ELR (cell line): ENCODE measurements around the gene SKOR2.
"Not testable (repeated sequence)": the region's sequence is repeated elsewhere in the genome, so short reads cannot be mapped to it uniquely, and the experiment has no call there.

Experiments
- DNase-seq: peaks from one replicate; pipeline ENCODE4 v3.0.0-alpha.2; 2015; ENCODE audit warnings: low read depth

SKOR2 gene

DNA sequence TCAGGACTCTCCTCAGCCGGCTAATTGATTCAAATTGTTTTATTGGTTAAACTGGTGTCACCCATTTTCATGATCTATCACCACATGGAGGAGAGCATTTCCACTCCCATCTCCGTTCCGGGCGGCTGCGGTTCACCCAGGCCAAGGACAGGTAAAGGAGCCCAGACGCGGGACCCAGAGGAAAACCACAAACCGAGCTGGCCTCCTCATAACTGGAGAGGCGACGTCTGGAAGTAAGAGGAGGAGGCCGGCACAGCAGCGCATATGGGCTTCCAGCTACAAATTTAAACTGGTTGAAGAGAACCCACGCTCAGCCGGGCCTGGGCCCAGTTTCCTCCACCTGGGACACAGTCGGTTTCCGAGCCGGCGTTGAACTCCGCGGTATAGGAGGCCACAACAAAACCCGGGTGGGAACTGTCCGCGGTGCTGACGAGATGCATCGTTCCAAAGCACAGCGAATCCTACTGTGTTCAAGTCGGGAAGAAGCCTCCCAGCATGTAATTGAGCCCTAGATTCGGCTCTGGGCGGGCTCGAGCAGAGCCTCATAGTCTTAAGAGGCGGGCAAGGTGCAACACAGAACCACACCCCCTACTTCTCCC is 3.0 kb upstream of the SKOR2 start:
- DNase-seq, result peak; percentile 24

DNA sequence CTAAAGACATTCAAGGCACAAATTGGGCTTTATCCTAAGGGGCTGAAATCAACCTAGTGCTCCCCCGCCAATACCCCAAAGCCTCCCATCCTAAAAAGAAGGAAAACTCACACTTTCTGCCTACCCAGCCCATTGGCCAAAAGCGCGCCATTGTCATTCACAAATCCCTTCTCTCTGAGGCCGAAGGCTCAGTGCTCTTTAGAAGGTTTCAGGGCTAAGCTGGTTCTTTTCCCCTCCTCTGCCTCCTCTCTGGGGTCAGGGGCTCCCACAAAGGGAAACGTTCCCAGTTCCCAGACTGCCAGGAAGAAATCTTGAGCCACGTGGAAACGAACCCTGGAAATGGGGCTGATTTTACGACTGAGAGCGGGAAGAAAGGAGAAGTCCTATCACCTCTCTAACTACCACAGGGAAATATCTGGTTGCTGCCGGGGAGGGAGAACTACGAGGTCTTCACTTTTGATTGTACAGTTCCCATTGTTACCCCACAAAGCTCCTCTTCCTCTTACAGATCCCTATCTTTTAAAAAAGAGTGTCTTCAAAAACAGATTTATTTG is 1.7 kb upstream of the SKOR2 start:
- no peak for DNase-seq

DNA sequence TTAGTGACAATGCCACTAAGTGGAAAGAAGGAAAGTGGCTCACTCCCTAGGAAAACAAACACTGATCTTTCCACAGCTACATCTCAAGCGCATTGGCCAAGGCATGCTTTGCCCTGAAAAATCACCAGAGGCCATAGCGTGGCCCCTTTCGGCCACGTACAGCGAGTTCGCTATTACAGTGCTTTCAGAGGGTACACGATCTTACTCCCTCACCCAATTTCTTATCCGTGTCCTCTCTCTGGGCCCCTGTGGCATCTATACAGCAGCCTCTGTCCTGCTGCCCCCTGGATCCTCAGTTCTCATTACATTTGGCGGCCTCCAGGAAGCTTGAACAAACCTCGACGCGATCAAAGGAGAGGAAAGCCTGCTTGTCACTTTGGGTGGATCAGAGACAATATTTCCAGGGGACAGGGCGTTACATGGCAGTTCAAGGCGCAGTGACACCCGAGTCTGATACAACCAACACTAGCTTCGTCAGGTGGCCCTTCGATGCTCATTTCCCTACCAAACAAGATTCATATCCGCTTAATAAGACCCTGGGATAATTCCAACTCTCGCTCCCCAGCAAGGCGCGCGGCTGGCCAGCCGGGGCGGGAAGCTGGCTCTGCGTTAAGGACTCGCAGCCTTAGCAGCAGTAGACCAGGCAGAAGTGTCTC is 941 bp downstream of the SKOR2 start:
- no peak for DNase-seq

DNA sequence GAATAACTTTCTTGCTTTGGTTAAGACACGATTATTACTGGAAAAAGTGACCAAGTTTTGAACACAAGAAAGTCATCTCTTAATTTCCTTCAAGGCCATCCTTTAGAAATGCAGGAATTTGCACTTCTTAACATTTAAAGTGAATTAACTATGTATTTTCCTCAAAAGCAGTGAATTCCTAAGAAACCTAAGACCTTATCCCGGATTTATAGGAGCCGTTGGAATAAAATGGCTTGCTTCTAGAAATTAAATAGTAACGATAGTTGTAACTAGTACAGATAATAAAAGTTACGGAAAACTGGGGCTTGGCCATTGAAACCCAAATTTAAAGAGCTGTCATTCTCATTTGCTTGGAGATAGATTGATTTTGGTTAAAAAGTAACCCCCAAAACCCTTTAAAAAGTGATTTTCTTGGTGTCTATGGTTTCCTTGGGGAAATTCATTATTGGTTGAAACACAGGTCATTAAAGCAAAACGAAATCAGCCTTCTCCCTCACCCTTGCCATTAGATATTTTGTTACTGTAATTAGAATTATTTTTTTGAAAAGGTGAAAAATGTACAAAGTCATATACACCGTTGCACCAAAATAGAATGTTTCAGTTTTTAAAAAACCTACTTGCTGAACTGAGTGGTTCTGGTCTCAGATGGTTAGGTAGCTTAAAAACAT is 2.0 kb downstream of the SKOR2 start:
- DNase-seq, result no peak

DNA sequence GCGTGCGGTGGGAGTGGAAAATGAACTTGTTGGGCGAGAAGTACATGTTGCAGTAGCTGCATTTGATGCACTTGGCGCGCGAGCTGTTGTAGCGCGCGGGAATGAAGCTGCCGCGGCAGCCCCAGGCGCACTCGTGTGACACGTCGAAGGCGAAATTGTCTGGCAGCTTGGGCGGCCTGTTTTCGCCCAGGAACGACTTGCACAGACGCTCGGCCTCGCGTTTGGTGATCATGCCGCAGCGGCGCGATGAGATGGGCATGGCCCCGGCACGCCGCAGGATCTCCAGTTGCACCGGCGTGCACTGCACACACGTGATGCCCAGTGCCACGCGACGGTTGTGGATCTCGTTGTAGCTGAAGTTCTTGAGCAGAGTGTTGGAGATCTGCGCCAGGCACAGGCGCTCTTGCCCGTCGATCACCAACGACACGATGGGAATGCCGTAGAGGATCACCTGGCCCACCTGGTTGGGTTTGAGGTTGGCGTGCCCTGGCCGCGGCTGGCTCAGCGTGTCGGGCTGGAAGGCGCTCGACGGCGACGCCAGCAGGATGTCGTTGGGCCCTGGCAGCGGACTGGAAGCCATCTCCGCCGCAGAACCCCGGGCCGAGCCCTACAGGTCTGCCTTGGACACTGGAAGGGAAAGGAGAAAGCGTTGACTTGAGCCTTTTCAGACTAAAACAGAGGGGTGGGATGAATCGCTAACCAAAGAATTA is 2.7 kb downstream of the SKOR2 start:
- DNase-seq, result no peak

DNA sequence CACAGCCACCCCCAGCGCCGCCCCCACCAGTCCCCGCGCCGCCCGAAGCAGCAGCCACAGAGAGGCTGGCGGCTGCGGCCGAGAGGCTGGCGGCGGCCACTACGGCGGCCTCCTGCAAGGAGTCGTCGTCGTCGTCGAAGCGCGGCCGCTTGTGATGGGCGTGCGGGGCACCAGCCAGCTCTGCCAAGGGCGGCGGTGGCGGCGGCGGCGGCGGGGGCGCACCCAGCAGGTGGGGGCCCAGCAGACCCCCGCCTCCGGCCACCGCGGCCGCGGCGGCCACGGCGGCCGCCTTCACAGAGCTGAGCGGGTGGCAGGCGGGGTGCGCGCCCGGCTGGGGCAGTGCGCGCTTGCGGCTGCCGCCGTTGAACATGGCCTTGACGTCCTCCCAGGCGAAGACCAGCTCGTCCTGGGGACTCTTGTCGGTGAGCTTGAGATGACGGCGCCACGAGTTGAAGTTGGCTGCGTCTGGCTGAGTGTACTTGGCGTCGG is 3.3 kb downstream of the SKOR2 start:
- no peak for DNase-seq

DNA sequence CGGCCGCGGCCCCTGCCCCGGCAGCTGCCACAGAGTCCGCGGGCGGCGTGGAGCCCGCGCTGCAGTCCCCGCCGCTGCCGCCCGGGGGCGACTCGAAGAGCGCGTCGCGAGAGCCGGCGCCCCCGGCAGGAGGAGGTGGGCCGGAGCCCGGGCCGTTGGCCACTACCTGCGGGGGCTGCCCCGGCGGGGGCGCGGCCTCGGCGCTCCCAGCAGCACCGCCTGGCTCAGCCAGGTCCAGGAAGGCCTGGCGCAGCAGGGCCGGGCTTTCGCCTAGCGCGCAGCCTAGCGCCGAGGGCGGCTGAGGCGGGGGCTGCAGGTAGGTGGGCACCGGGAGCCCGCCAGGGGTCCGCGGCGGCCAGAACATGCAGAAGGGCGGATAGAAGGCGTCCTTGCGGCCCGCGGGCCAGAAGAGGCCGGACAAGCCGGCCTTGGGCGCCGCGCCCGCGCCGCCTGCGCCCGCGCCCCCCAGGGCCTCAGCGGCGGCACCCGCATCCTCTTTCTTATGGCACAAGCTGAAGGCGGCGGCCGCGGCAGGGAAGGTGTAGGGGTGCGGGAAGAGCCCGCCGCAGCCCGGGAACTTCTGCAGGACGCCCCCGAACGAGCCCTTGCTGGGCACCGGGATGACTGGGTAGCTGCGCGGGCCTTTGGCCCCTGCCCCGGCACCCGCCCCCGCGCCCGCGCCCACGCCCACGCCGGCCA is 3.9 kb downstream of the SKOR2 start:
- DNase-seq, result no peak

DNA sequence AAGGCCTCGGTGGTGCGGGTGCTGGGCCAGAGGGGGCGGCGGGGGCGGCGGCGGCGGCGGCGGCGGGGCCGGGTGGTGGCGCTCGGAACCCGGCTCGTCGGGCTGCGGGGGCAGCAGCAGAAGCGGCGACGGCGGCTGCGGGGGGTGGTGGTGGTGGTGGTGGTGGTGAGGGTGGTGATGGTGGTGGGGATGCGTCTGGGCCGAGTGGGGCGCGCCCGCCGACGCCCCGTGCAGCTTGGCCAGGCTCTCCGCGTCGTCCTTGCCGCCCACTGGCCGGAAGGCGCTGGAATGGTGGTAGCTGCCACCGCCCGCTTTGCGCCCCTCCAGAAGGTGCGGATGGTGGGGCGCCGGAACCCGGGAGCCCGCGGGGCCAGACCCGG is 4.4 kb downstream of the SKOR2 start:
- no peak for DNase-seq

DNA sequence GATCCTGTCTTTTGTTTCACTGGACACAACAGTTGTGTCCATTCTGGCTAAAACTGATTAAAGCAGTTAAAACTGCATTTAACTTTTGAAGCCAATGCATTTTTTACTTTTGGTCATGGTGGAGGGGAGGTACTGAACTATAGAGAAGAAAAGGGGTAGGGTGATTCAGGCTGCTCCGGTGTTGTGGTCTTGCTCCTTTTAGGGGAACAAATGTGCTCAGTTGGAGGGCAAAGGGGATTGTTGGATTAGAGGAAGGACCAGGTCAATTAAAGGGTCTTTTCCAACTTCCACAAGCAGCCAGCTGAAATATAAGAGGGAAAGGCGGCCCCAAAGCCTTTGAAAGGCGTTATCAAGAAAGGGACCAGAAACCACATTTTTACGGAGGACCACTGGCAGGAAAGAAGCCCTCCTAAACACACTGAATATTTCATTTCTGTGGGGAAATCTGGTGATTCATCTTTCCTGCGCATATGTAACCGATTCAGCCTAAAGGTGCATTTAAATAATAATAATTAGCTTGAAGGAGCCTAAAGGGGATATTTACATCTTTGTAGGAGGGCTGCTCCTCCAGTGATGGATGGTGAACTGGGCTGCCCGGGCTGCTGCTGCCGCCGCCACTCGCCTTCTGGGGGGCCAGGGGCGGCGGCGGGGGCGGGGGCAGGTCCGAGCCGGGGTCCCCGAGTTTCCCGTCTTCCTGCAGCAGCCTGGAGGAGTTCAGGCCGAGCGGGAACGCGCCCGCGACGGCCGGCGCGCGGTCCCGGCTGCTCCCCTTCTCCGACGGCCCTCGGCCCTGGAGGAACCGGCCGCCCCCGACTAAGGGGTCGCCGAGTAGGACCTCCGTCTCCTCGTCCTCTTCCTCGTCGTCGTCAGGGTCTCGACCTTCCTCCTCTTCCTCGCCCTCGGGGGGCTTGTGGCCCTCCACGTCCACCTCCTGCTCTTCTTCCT is 5.2 kb downstream of the SKOR2 start:
- DNase-seq, result no peak

DNA sequence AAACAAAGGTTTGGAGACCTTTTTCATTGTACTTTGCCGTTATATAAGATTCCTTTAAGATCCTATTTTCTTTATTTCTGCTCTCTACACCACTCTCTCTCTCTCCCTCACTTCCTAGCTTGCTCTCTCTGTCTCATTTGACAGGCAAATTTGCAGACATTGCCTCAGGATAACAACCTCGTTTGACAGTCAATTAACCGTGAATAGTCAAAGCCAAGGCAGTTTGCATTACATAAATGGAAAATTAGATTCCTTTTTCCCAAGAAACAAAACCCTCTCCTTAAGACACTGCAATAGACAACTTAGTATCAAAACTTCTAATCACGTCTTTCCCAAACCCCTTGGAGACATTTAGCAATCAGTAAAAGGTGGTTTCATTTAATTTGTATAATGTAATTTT is 7.4 kb downstream of the SKOR2 start:
- DNase-seq, result no peak

DNA sequence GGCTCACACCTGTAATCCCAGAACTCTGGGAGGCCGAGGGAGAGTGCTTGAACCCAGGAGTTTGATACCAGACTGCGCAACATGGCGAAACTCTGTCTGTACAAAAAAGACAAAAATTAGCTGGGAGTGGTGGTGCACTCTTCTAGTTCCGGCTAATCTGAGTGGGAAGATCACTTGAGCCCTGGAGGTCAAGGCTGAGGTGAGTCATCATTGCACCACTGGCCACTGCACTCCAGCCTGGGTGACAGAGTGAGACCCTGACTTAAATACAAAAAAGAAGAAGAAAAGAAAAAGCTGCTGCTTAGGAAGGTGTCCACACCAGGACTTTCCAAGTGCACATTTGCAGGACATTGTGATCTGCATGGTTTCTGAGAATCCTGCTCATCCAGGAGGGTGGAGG is 16.4 kb downstream of the SKOR2 start:
- no peak for DNase-seq

DNA sequence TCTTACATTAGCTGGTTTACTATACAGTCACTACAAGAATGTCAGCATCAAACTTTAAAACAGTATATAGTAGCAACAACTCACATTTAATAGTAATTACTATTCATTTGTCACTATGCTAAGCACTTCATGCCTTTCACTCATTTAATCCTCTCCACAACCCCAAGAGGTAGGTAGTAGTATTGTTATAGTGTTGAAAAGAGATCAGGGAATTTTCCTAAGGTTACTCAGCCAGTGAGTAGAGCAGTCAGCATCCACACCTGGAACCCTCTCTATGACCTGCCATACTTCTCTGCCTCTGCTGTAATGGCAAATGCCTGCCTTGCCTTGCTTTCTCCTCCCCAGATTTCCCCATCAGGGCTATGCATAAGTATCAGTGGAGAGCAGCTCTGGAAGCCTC is 24.8 kb downstream of the SKOR2 start:
- no peak for DNase-seq

DNA sequence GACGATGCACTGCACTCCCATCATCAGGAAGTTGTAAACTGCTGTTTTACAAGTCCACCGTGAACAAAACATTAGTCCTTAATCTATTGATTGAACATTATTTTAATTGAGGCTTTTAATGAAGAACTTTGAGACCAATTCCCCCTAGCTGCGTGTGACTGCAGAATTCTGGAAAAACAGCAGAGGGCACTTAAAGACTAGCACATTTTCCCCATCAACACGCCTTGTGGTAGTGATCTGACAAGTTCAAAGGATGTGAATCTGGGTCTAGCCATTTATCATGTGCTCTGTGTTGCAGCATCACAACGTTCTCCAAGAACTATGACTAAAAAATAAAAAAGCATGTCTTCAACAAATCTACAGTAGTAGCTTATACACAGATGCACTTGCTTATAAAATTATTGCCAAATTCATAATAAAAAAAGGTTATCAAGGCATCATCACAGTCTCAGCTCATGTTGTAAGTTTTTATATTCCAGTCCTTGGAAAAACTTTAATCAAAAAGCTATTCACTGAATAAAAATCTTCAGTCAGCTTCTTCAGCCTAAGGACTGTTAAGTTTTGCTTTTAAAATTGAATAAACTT is 35.8 kb downstream of the SKOR2 start:
- DNase-seq, result peak; percentile 68

DNA sequence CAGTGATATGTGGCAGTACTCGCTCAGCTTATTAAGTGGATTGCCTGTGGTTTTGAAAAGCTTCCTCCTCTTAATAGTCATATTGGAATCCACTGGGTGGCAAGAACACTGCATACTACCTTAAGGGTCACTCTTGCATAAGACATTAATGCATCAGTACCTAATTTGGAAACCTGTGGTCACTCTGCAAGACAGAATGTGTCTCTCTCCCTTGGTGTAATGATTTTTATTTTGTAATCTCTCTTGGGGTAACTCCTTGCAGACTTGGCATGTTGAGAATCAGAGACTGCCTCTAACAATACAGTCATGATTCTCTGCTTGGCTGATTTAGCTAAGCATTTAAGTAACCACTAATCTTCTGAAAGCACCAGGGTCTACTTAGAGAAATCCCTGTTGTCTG is 42.3 kb downstream of the SKOR2 start:
- no peak for DNase-seq

DNA sequence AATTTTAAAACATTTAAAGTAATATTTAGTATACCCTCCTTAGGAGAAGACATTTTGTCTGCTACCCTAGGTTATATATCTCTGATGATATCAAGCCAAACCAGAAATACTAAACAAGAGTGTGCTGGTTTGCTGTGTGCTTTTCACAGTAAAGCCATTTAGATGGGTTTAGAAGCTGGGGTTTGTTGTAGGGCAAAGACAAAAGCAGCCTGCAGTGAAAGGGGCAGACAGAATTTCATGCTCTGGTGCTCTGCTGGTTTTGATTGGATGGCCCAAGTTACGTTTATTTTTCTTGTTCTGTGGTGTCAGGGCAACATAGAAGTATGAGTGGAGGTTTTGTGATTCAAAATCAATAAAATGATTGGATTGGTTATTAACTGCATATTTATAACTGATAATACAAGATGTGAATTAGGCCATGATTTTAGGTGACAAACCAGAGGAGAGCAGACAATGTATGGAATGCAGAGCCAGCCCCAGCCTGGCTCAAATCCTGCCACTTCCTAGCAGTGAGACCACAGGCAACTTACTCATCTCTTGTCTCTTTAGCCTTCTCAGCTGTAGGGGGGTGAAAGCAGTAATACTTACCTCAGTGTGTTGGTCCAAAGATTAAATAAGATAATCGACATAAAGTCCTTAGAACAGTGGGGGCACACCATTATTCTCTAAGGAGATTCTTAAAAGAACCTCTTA is 44.4 kb downstream of the SKOR2 start:
- no peak for DNase-seq

DNA sequence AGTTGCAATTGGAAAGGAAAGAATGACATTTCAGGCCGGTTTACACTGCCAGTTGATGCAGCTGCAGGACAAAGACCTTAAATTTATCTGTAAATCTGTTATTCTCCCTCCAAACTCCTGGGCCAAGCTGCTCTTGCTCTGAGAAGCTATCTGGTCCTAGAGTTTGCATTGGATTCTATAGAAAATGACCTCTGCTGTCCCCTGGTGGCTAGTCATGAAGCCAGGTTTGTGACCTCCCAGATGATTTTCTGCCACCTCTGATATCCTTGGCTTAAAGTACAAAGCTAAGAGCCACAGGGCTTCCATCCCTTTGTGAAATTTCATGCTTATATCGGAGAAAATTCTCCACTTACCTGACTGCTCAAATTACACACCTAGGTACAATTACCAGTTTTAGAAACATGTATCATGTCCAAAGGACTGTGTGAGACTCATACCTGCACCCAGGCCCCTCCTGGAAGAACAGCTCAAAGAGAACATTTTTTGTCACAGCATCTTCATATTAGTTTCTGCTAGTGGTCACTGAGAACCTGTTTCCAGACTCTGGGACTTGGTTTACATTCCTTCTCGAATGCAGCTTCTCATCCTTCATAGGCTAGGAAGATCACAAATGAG is 46.4 kb downstream of the SKOR2 start:
- DNase-seq, result peak; percentile 58

DNA sequence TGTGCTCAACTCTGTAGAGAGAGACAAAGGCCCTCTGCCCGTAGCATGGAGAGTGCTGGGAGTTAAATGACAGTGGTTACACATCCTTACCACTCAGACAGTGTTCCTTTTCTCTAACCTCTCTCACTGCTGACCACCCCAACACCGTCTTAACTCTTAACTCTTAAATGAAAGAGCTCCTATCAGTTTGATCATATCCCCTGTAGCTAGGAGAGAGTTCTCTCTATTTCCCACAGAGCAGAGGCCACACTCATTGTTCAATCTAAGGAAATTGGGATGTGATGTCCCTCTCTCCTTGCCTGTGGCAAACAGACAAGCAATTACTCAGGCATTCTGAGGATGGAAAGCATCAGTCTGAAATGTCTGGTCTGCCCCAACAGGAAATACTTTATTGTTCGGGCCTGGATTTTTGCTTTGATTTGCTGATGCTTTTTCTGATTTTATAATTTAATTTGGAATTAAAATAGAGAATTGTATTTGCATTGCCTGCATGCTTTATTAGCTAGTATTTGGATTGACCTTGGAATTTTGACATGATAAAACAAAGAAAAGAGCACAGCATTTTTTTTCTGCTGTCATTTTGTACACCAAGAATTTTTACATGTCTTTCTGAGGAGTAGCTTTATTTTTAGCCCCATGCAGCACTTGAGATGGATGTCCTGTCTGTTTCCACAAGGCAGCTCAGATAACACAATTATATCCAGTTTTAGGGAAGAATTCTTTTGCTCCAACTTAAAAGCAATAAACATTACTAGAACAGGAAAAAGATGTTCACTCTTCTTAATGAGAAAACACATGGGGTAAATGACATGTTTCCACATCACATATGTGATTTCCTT is 47.6 kb downstream of the SKOR2 start:
- DNase-seq, result no peak

DNA sequence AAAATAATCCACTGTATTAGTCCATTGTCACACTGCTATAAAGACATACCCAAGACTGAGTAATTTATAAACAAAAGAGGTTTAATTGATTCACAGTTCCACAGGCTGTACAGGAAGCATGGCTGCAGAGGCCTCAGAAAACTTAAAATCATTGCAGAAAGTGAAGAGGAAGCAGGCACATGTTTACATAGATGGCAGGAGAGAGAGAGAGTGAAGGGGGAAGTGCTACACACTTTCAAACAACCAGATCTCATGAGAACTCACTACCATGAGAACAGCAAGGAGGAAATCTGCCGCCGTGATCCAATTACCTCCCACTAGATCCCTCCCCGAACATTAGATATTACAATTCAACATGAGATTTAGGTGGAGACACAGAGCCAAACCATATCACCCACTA is 55.5 kb downstream of the SKOR2 start:
- DNase-seq, result not testable (repeated sequence)
